CD4-positive, alpha-beta T cell (primary cell): ENCODE data around the gene GTF3C2. TPM values are rescaled to one million over a fixed set of nuclear protein-coding genes. Genes with fewer than 3 reads are reported as not detected.
A peak's percentile ranks its signal among the peaks of the same experiment; 100 is the strongest.

ENCODE experiments used
- ATAC-seq: fragments of 200-7000 bp; cut with Tn5 transposase; one replicate; pipeline ENCODE4 v1.10.0; 2022; ENCODE audit warnings: mild to moderate bottlenecking; ENCODE audit not compliant: poor library complexity
- CTCF ChIA-PET: fragments of 350-600 bp; sonication (Branson Sonifier 250); formaldehyde crosslinking; loops from one replicate; lab custom pipeline; 2021; ENCODE audit warnings: antibody characterized with exemption, inconsistent platforms; lab: Charles Lee
- POLR2A ChIA-PET: fragments of 350-600 bp; sonication (Branson Sonifier 250); formaldehyde crosslinking; loops from one replicate; lab custom pipeline; 2021; ENCODE audit warnings: antibody characterized with exemption, inconsistent platforms; lab: Charles Lee
- DNase-seq, 14 experiments: peaks; one replicate each; pipeline ENCODE4 v3.0.0-alpha.2; 2013 to 2020; ENCODE audit warnings: mixed read lengths in 2 of 14
- H3K27ac ChIP-seq, 2 donors: one replicate each; pipeline versions ENCODE4 v1.5.1 to v1.7.0; 2013; ENCODE audit warnings: low read length in 2 of 2, low read depth in 1 of 2, mild to moderate bottlenecking in 1 of 2
- H3K27me3 ChIP-seq, 2 experiments: 1 replicate in 1 of 2; 2 replicates in 1 of 2; pipeline versions ENCODE4 v1.6.1 to v1.7.0; 2013; ENCODE audit warnings: low read length in 2 of 2, control low read depth in 1 of 2, mild to moderate bottlenecking in 1 of 2, moderate library complexity in 1 of 2; ENCODE audit not compliant: insufficient read depth in 2 of 2, control insufficient read depth in 1 of 2
- H3K36me3 ChIP-seq: one replicate; pipeline ENCODE4 v1.6.1; 2013; ENCODE audit warnings: low read length, control low read depth; ENCODE audit not compliant: insufficient read depth
- H3K4me1 ChIP-seq: one replicate; pipeline ENCODE4 v1.6.1; 2013; ENCODE audit warnings: low read length, control low read depth; ENCODE audit not compliant: insufficient read depth
- H3K4me3 ChIP-seq: one replicate; pipeline ENCODE4 v1.5.1; 2013; ENCODE audit warnings: mild to moderate bottlenecking, low read length, moderate library complexity
- H3K9me3 ChIP-seq, 2 experiments: 1 replicate in 1 of 2; 2 replicates in 1 of 2; pipeline versions ENCODE4 v1.6.1 to v1.7.0; 2013; ENCODE audit warnings: low read length in 2 of 2, mild to moderate bottlenecking in 2 of 2, control low read depth in 1 of 2, moderate library complexity in 1 of 2; ENCODE audit not compliant: control insufficient read depth in 1 of 2, insufficient read depth in 1 of 2
- H3K27ac Mint-ChIP-seq: one replicate; pipeline ENCODE4 v1.8.0; 2020; ENCODE audit warnings: mixed read lengths
- H3K27me3 Mint-ChIP-seq: one replicate; pipeline ENCODE4 v1.8.0; 2021; ENCODE audit warnings: mixed read lengths
- H3K36me3 Mint-ChIP-seq: one replicate; pipeline ENCODE4 v1.8.0; 2021; ENCODE audit warnings: low read depth, mixed read lengths
- H3K4me1 Mint-ChIP-seq: one replicate; pipeline ENCODE4 v1.8.0; 2021; ENCODE audit warnings: low read depth, mixed read lengths
- H3K4me3 Mint-ChIP-seq: one replicate; pipeline ENCODE4 v1.8.0; 2020; ENCODE audit warnings: mild to moderate bottlenecking, mixed read lengths
- H3K9me3 Mint-ChIP-seq: one replicate; pipeline ENCODE4 v1.8.0; 2020; ENCODE audit warnings: mixed read lengths
- CTCF ChIP-seq: fragments of 200-600 bp; IDR thresholded peaks from one replicate; pipeline ENCODE4 v1.8.0; 2022; ENCODE audit warnings: antibody characterized with exemption, mild to moderate bottlenecking
- intact Hi-C, 2 experiments: fragments of 100-400 bp; cut with DNase I in 1 of 2; cut with micrococcal nuclease in 1 of 2; formaldehyde crosslinking; loops; one replicate each; pipeline versions ENCODE4 v1.15.1 to v1.9.0; 2023 to 2025; cut with DNase I, micrococcal nuclease
- total RNA-seq, 174 experiments: library from RNA in 2 of 174; stranded (reverse) in 2 of 174; gene quantifications; one replicate each; pipeline ENCODE4 v1.2.3 and lab custom pipeline; 2021 to 2026

GTF3C2 gene
- total RNA-seq, 2 experiments from 2014 or later, result 54.6 to 56.8 TPM

GRCh38 chr2:27393225-27393624, 36.7 kb upstream of the GTF3C2 start:
- no peak overlapping the region for H3K27ac ChIP-seq
- POLR2A ChIA-PET, result interaction anchor here (2.4 kb wide), 2 partner anchors 16 to 35 kb away, joined by 8 to 11 read pairs; partner anchors contain the start of genes NRBP1 and PPM1G
- CTCF ChIA-PET, result interaction anchor here (2.2 kb wide), 1 partner anchor 35 kb away, joined by 5 read pairs; the partner anchor contains the start of gene NRBP1
- H3K36me3 ChIP-seq, result peaks cover 13% of the 10 kb centered on the region
- H3K9me3 Mint-ChIP-seq, result no peaks in the 10 kb centered on the region
- ATAC-seq (no peak), DNase-seq (no peak)
- H3K27me3 Mint-ChIP-seq, result no peaks in the 10 kb centered on the region
- no peak for TF ChIP-seq CTCF
- peaks cover 39% of the 10 kb centered on the region for H3K36me3 Mint-ChIP-seq
- peak overlapping the region; percentile 53 for H3K27ac Mint-ChIP-seq
- peaks cover 25% of the 10 kb centered on the region for H3K4me1 ChIP-seq
- no peaks in the 10 kb centered on the region for H3K9me3 ChIP-seq
- intact Hi-C loops, result loop anchor here in 1 of 2 experiments (5.0 kb wide), 1 partner anchor 34 kb away; the partner anchor contains the start of gene NRBP1
- no peak overlapping the region for H3K4me3 ChIP-seq
- no peak overlapping the region for H3K4me3 Mint-ChIP-seq
- H3K4me1 Mint-ChIP-seq, result peaks cover 45% of the 10 kb centered on the region
- H3K27me3 ChIP-seq, result no peaks in the 10 kb centered on the region

GRCh38 chr2:27390822-27391679, 34.5 kb upstream of the GTF3C2 start:
- ChIA-PET CTCF (interaction anchor here (1.0 to 2.2 kb wide), 3 partner anchors 17 to 39 kb away, joined by 3 to 5 read pairs (median 3); partner anchors contain the start of gene NRBP1), POLR2A (interaction anchor here (0.6 to 2.4 kb wide), 6 partner anchors 11 to 1417 kb away, joined by 3 to 11 read pairs (median 4); partner anchors contain the start of genes PPM1G, SNX17 and ZNF513)
- peaks cover 23% of the 10 kb centered on the region for H3K36me3 ChIP-seq
- no peaks in the 10 kb centered on the region for H3K9me3 ChIP-seq
- no peak for TF ChIP-seq CTCF
- H3K36me3 Mint-ChIP-seq, result peaks cover 43% of the 10 kb centered on the region
- H3K27ac Mint-ChIP-seq, result peak overlapping the region; percentile 86
- ATAC-seq, result peak; percentile 80
- no peaks in the 10 kb centered on the region for H3K27me3 ChIP-seq
- intact Hi-C loops, result loop anchor here in 1 of 2 experiments (1.0 to 5.0 kb wide), 2 partner anchors 21 to 36 kb away; partner anchors contain the start of genes EIF2B4, NRBP1 and SNX17
- H3K4me1 Mint-ChIP-seq, result peaks cover 32% of the 10 kb centered on the region
- peak overlapping the region; percentile 32 for H3K4me3 Mint-ChIP-seq
- no peaks in the 10 kb centered on the region for H3K27me3 Mint-ChIP-seq
- H3K9me3 Mint-ChIP-seq, result no peaks in the 10 kb centered on the region
- peak in 3 of 14 experiments; percentile 73 to 77 (median 74) for DNase-seq
- peaks cover 25% of the 10 kb centered on the region for H3K4me1 ChIP-seq
- no peak overlapping the region for H3K4me3 ChIP-seq
- peak overlapping the region; percentile 47 to 52 for H3K27ac ChIP-seq

- CTCF ChIA-PET, result interaction anchor here (1.1 kb wide), 1 partner anchor 12 kb away, joined by 4 read pairs; the partner anchor contains the start of gene EIF2B4
- peak overlapping the region; percentile 91 for H3K27ac Mint-ChIP-seq
- POLR2A ChIA-PET, result interaction anchor here (2.9 kb wide), 1 partner anchor 28 kb away, joined by 16 read pairs; the partner anchor contains the start of gene PPM1G
- ATAC-seq (no peak), DNase-seq (no peak)
- H3K9me3 Mint-ChIP-seq, result no peaks in the 10 kb centered on the region
- peak overlapping the region in 1 of 2 donors; percentile 29 for H3K27ac ChIP-seq
- H3K4me1 Mint-ChIP-seq, result peaks cover 32% of the 10 kb centered on the region
- intact Hi-C loops, result loop anchor here in 1 of 2 experiments (2.0 to 5.0 kb wide), 3 partner anchors 27 to 246 kb away; partner anchors contain the start of genes CCDC121, GPN1, NRBP1 and PPM1G
- no peaks in the 10 kb centered on the region for H3K27me3 ChIP-seq
- H3K4me3 Mint-ChIP-seq, result peak overlapping the region; percentile 91
- peaks cover 64% of the 10 kb centered on the region for H3K36me3 ChIP-seq
- H3K4me3 ChIP-seq, result no peak overlapping the region
- no peak for TF ChIP-seq CTCF
- peaks cover 79% of the 10 kb centered on the region for H3K36me3 Mint-ChIP-seq
- no peaks in the 10 kb centered on the region for H3K9me3 ChIP-seq
- H3K4me1 ChIP-seq, result peaks cover 18% of the 10 kb centered on the region
- H3K27me3 Mint-ChIP-seq, result no peaks in the 10 kb centered on the region
These were observed 25.1 kb upstream of the GTF3C2 start for GRCh38 chr2:27381577-27382181.
